ENCODE data around the gene MAML3.

The MAML3 gene

DNA sequence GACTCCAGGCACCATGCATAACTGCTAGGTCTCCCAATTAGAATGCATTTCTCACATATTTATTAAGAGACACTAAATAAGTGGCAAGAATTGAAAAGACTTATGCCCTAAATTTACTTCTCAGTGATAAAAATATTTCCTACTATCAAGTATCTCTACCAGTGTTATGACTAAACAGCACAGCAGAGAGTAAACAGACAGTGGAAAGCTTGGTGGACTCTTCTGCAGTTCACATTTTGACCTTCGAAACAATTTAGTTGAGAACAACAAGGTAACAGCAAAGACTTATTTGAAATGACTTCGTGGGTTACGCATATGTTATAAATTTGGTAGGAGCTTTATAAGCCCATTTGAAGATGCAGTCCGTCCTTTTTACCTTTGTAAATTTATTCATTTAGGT is 16.3 kb upstream of the MAML3 start:
- DNase-seq (ENCODE audit: low spot score) = no peak
- TF ChIP-seq, protein P1, sequence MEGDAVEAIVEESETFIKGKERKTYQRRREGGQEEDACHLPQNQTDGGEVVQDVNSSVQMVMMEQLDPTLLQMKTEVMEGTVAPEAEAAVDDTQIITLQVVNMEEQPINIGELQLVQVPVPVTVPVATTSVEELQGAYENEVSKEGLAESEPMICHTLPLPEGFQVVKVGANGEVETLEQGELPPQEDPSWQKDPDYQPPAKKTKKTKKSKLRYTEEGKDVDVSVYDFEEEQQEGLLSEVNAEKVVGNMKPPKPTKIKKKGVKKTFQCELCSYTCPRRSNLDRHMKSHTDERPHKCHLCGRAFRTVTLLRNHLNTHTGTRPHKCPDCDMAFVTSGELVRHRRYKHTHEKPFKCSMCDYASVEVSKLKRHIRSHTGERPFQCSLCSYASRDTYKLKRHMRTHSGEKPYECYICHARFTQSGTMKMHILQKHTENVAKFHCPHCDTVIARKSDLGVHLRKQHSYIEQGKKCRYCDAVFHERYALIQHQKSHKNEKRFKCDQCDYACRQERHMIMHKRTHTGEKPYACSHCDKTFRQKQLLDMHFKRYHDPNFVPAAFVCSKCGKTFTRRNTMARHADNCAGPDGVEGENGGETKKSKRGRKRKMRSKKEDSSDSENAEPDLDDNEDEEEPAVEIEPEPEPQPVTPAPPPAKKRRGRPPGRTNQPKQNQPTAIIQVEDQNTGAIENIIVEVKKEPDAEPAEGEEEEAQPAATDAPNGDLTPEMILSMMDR (IDR thresholded peaks at IDR 0.05; ENCODE audit: extremely low read depth, missing control alignments) = no peak

GRCh38 chr4:140168936-140169335 is 15.0 kb upstream of the MAML3 start:
- DNase-seq (ENCODE audit: low spot score) = no peak
- TF ChIP-seq, protein P1 (IDR thresholded peaks at IDR 0.05; ENCODE audit: extremely low read depth, missing control alignments) = no peak

GRCh38 chr4:140168474-140168873 is 14.5 kb upstream of the MAML3 start:
- TF ChIP-seq, protein P1 (IDR thresholded peaks at IDR 0.05; ENCODE audit: extremely low read depth, missing control alignments) = no peak
- no peak for DNase-seq (ENCODE audit: low spot score)

- TF ChIP-seq, protein P1 (IDR thresholded peaks at IDR 0.05; ENCODE audit: extremely low read depth, missing control alignments) = no peak
- DNase-seq (ENCODE audit: low spot score) = no peak
Measured at GRCh38 chr4:140163029-140163810, 9.2 kb upstream of the MAML3 start.

DNA sequence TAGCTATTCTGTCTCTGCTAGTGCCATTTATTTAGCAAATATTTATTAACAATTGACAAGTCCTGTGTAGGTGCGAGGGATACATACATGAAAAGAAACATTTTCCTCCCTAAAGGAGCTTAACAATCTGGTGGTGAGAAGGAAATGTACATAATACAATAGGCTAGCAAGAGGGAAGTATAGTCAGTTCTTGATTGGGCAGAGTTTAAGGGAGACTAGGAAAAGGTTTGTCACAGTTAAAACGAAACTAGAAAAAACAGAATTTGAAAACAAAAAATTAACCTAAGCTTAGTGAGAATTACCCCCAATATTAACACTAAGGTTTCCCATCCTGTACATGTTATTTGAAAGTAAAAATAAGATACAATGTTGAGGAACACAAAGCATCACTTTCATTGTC is 8.6 kb upstream of the MAML3 start:
- TF ChIP-seq, protein P1 (IDR thresholded peaks at IDR 0.05; ENCODE audit: extremely low read depth, missing control alignments) = no peak
- DNase-seq (ENCODE audit: low spot score) = no peak

DNA sequence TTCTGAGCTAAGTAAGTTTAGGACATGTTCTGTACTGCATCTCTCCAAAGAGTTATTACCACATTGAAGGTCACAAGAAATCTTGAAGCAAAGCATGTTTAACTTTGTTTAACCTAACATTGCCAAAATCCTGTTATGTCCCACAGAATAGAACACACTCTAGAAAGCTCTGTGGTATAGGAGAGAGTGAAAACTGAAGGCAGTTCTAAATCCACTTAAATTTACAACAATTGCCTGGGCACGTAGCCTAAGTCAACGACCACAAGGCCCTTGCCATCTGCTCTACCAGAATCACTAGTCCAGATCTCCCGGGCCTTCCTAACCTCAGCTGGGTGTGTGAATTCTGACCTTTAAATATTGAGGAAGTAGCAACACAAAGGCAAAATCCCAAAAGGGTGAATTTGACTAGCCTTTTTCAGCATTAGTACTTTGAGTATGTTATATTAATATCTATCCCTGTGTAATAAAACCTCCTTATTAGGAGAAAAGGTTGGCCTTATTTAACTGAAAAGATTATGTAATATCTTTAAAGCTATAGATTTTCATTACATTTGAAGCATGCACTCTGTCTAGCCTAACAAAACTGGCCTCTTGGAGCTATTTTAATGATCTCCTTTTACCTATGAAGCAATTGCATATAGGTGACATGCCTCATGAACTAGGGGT is 4.5 kb upstream of the MAML3 start:
- TF ChIP-seq, protein P1 (IDR thresholded peaks at IDR 0.05; ENCODE audit: extremely low read depth, missing control alignments) = no peak
- DNase-seq (ENCODE audit: low spot score) = no peak

DNA sequence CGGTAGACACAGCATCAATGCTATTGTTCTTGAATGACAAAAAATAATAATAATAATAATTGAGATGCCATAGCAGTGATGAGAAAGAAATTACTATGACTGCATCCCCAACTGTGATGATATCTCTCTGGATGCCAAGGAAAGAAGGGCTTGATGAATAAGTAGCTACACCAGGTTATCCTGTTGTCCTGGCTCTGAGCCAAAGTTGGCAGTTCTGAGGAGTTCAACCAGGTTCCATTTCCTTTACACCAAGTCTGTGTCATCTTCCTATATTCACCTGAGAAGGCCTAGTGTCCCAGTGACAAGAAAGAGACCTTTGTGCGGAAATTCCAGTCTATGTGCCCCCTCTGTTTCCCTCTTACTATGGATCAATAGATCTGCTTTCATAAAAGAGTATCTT is 3.4 kb upstream of the MAML3 start:
- TF ChIP-seq, protein P1 (IDR thresholded peaks at IDR 0.05; ENCODE audit: extremely low read depth, missing control alignments) = no peak
- DNase-seq (ENCODE audit: low spot score) = no peak
